Heart left ventricle (tissue), 16 donors: ENCODE results near the gene MARS1. TPM values are rescaled to one million over a fixed set of nuclear protein-coding genes. Genes with fewer than 3 reads are reported as not detected.

Experiments used
- ATAC-seq, 4 donors: fragments of 200-7000 bp; cut with Tn5 transposase; one replicate each; pipeline ENCODE4 v1.9.1; 2020 to 2022; ENCODE audit warnings: moderate library complexity in 4 of 4, mild to moderate bottlenecking in 3 of 4, moderate number of reproducible peaks in 1 of 4
- DNase-seq, 5 donors: peaks; one replicate each; pipeline ENCODE4 v3.0.0-alpha.2; 2020
- H3K27ac ChIP-seq, 12 donors: fragments of 200-600 bp; sonication (generic) in 4 of 12; one replicate each; pipeline versions ENCODE4 v1.5.0 to v1.8.0; 2016 to 2022; ENCODE audit warnings: mild to moderate bottlenecking in 2 of 12
- H3K27me3 ChIP-seq, 9 donors: fragments of 200-600 bp; sonication (generic) in 2 of 9; one replicate each; pipeline versions ENCODE4 v1.5.1 to v1.8.0; 2016 to 2022; ENCODE audit warnings: mild to moderate bottlenecking in 3 of 9
- H3K36me3 ChIP-seq, 9 donors: fragments of 200-600 bp; sonication (generic) in 2 of 9; one replicate each; pipeline versions ENCODE4 v1.5.0 to v1.8.0; 2018 to 2022; ENCODE audit warnings: mild to moderate bottlenecking in 2 of 9
- H3K4me1 ChIP-seq, 12 donors: fragments of 200-600 bp; sonication (generic) in 4 of 12; one replicate each; pipeline versions ENCODE4 v1.5.0 to v1.8.0; 2016 to 2022; ENCODE audit warnings: mild to moderate bottlenecking in 3 of 12
- H3K4me3 ChIP-seq, 12 donors: fragments of 200-600 bp; sonication (generic) in 4 of 12; one replicate each; pipeline versions ENCODE4 v1.5.0 to v1.8.0; 2017 to 2022; ENCODE audit warnings: mild to moderate bottlenecking in 9 of 12, moderate library complexity in 4 of 12
- H3K9me3 ChIP-seq, 12 donors: fragments of 200-600 bp; sonication (generic) in 4 of 12; one replicate each; pipeline versions ENCODE4 v1.5.0 to v1.8.0; 2016 to 2022; ENCODE audit warnings: mild to moderate bottlenecking in 1 of 12
- CTCF ChIP-seq, 12 donors: fragments of 200-600 bp; sonication (generic) in 4 of 12; IDR thresholded peaks; one replicate each; pipeline versions ENCODE4 v1.5.0 to v1.8.0; 2018 to 2022; ENCODE audit warnings: antibody characterized with exemption in 12 of 12, mild to moderate bottlenecking in 5 of 12
- POLR2A ChIP-seq, 2 donors: fragments of 450-650 bp; IDR thresholded peaks; one replicate each; pipeline ENCODE4 v1.6.1; 2017; ENCODE audit warnings: antibody characterized with exemption in 2 of 2, mild to moderate bottlenecking in 2 of 2, moderate library complexity in 2 of 2
- WGBS, 4 donors: extraction: QIAGEN DNeasy Blood & Tissue Kit in 2 of 4; methylation state at CpG; one replicate each; pipeline versions ENCODE4 v1.1.5 to v1.1.7; 2013 to 2018; 5-methylcytosine and 5-hydroxymethylcytosine counted together
- intact Hi-C, 10 donors: fragments of 100-400 bp; cut with DNase I; formaldehyde crosslinking; loops; one replicate each; pipeline versions ENCODE4 v1.11.1 to v1.14.2; 2022
- polyA plus RNA-seq, 2 donors: library from polyadenylated mRNA; stranded (reverse); fragments of 200-250 nt; gene quantifications; one replicate each; pipeline ENCODE4 v1.2.3, GENCODE V29; 2013
- total RNA-seq, 9 donors: library from RNA; depleted of rRNA in 2 of 9; stranded (reverse); fragments of >200 nt in 2 of 9; fragmentation: NEBNext Ultra II Directional in 3 of 9; extraction: Animal tissue kit (Norgen Biotek cat#: 25700) in 3 of 9; gene quantifications; one replicate each; pipeline versions ENCODE4 v1.1.0 to v1.2.4, GENCODE V29; 2016 to 2023
- donor health status: ischemic (EF 13 %, LVEDD 7.1; RV severe dilation, severe dysfunction).
- donor health status: healthy with polysubstance abuse.
- donor health status: DM: no; HTN: yes; CAD: no.
- donor health status: DM: no; HTN: no; CAD: no.
- donor health status: ischemic (EF 25% LVEDD 6.9; RV normal size, moderate dysfunction).
- donor health status: ischemic (EF 25% LVEDD 5.7; RV mildly dilated, moderate dysfunction).
- donor health status: healthy.
- donor health status: DM: yes; HTN: yes; CAD: no.
- donor health status: ischemic (EF 35%, LVEDD 5.7; RV mildly dilated, moderate dysfunction).
- donor health status: nonischemic (EF 11% LVEDD 7.7; RV severe dilation, severe dysfunction).
- donor health status: DM: yes; HTN: yes; CAD: no.
- donor health status: PGD.
- donor health status: ischemic (EF 29% LVEDD 5.4; RV normal size, mild dysfunction).
- donor health status: nonischemic (EF 23%, LVEDD 6.1; RV moderate dilation, normal function).

Gene MARS1
- total and polyA plus RNA-seq, 11 donors = 36.8 to 109 (median 74.9) TPM

DNA sequence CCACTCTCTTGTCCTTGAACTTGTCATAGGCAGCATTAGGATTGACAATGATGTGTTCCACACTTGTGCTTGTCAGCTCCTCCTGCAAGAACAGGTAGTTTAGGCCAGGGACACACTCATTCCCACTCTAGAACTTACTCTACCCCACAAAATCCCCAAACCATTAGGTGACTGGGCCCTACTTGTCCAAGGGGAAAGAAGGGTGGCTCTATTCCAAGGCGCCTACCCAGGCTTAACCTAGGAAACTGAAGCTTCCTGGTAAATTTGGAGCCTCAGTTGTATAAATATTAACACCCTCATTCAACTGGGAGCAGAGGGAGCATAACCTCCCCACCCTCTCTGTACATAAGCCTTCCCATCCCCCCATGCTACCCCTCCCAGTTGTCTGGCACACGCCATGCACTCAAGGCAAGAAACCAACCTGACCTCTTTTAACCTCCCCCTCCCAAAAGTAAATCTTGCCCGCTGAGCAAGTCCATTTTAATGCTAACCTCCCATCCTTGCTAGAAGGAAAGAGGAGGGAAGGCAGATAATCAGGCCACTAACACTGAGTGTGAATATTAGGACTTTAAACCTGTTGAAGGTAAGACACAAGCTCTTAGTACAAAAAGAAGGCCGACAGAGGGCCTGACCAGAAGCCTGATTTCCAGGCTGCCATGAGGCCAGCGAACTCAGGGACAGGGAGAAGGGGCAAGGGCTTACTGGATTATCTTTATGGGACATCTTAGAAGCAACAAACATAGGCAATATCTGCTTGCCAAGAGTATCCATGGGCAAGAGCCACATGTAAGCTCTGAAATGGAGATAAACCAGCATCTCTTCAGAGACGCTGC lies 48.1 kb downstream of the MARS1 start:
- TF ChIP-seq CTCF (IDR thresholded peaks at IDR 0.05) (no peak), POLR2A (IDR thresholded peaks at IDR 0.05) (no peak)
- ATAC-seq (no peak), DNase-seq (no peak)
- WGBS, 4 donors = 79 to 87% (median 84%) methylated on average over 6 of the region's 6 CpGs
- intact Hi-C loops = no loop called here
- Histone ChIP-seq H3K27me3 (no peaks in the 10 kb centered on the region), H3K4me3 (no peak overlapping the region), H3K4me1 (peaks cover 0 to under 1% (median 0%) of the 10 kb centered on the region in 12 donors), H3K36me3 (peaks cover 9 to 97% (median 78%) of the 10 kb centered on the region in 9 donors), H3K9me3 (no peaks in the 10 kb centered on the region), H3K27ac (no peak overlapping the region)

- no peaks in the 10 kb centered on the region for H3K9me3 ChIP-seq
- DNase-seq (no peak), ATAC-seq (no peak)
- H3K27ac ChIP-seq = no peak overlapping the region
- 86 to 100% (median 98%) methylated on average over 1 of the region's 1 CpG for WGBS, 4 donors
- peaks cover 0 to 5% (median 0%) of the 10 kb centered on the region in 12 donors for H3K4me1 ChIP-seq
- H3K27me3 ChIP-seq = no peaks in the 10 kb centered on the region
- peaks cover 9 to 94% (median 75%) of the 10 kb centered on the region in 9 donors for H3K36me3 ChIP-seq
- H3K4me3 ChIP-seq = no peak overlapping the region
- intact Hi-C loops = no loop called here
- TF ChIP-seq CTCF (IDR thresholded peaks at IDR 0.05) (no peak), POLR2A (IDR thresholded peaks at IDR 0.05) (no peak)
Observed at GRCh38 chr12:57536597-57536942, 48.7 kb downstream of the MARS1 start.

- ATAC-seq (no peak), DNase-seq (no peak)
- Histone ChIP-seq H3K27me3 (no peaks in the 10 kb centered on the region), H3K9me3 (no peaks in the 10 kb centered on the region), H3K4me3 (no peak overlapping the region), H3K36me3 (peaks cover 2 to 81% (median 53%) of the 10 kb centered on the region in 9 donors), H3K4me1 (peaks cover 0 to 17% (median 4%) of the 10 kb centered on the region in 12 donors), H3K27ac (no peak overlapping the region)
- TF ChIP-seq CTCF (IDR thresholded peaks at IDR 0.05) (no peak), POLR2A (IDR thresholded peaks at IDR 0.05) (no peak)
- intact Hi-C loops = no loop called here
- 82 to 89% (median 84%) methylated on average over 5 of the region's 5 CpGs for WGBS, 4 donors
Observed at GRCh38 chr12:57539134-57539768, 51.4 kb downstream of the MARS1 start.

GRCh38 chr12:57541001-57541400 lies 53.1 kb downstream of the MARS1 start:
- 57 to 75% (median 65%) methylated on average over 2 of the region's 2 CpGs for WGBS, 4 donors
- peaks cover 0 to 67% (median 40%) of the 10 kb centered on the region in 9 donors for H3K36me3 ChIP-seq

More at GRCh38 chr12:57541001-57541400, 53.1 kb downstream of the MARS1 start:
- no peak for ATAC-seq
- no peak overlapping the region for H3K27ac ChIP-seq
- TF ChIP-seq POLR2A (IDR thresholded peaks at IDR 0.05) (no peak), CTCF (IDR thresholded peaks at IDR 0.05) (no peak)
- no peak overlapping the region for H3K4me3 ChIP-seq
- intact Hi-C loops = no loop called here
- no peaks in the 10 kb centered on the region for H3K9me3 ChIP-seq
- DNase-seq = no peak
- no peaks in the 10 kb centered on the region for H3K27me3 ChIP-seq
- H3K4me1 ChIP-seq = peaks cover 0 to 34% (median 20%) of the 10 kb centered on the region in 12 donors
